GM18873 (cell line): ENCODE data around the gene TEDDM1.

Source experiments
- ATAC-seq: cut with Tn5 transposase; IDR thresholded peaks from one replicate; pipeline ENCODE4 v1.9.1; 2021; ENCODE audit warnings: mild to moderate bottlenecking, moderate library complexity, moderate number of reproducible peaks; ENCODE audit not compliant: unreplicated experiment, low FRiP score

Gene TEDDM1

DNA sequence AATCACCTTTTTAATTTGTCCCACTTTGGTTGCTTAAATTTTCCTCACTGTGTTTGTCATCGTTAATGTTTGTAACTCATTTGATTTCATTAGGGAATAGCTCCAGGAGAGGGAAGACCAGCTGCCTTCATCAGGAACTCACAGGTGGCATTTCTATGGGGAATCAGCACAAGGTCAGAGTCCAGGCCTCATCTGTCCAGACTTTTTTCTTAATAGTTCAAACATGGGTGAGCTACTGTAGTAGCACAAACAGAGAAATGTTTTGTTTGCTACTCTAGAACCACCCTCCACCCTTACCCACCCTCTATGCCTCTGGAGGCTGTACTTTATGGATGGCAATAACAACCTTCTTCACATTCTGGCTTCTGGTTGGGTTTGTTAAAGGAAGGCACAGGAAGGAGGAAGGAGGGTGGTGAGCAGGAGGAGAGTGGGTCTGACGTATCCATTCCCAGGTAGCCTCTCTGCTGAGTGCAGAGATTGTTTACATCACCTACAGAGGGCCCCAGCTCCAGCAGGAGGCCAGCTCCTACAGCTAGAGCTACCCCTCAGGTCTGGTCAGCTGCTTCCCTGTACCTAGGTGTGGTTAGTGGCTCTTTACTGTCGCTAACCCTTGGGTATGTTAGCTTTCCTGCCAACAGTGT is 8.1 kb upstream of the TEDDM1 start:
- no peak for ATAC-seq

GRCh38 chr1:182407724-182408123 is 7.3 kb upstream of the TEDDM1 start:
- ATAC-seq, result no peak

GRCh38 chr1:182406012-182406411 is 5.5 kb upstream of the TEDDM1 start:
- ATAC-seq, result no peak

GRCh38 chr1:182405578-182405977 is 5.1 kb upstream of the TEDDM1 start:
- ATAC-seq, result no peak

DNA sequence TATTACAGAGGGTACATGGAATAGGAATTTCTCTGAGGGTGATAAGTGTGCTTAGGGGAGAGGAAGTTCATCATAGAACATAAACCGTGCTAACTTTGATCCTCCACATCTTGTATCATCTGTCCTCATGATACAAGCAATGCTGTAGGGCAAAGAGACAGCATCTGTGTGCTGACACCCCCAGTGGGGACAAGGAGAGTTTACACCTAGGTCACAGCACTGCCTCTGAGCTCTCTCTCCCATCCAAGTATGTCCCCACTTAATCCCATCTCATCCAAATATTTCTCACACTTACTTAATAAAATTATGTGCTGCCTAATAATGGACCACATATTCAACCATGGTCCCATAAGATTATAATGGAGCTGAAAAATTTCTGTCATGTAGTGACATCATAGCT is 4.3 kb upstream of the TEDDM1 start:
- ATAC-seq, result no peak

- ATAC-seq, result no peak
Measured at GRCh38 chr1:182397653-182398393, 2.6 kb downstream of the TEDDM1 start.

GRCh38 chr1:182395906-182396305 is 4.6 kb downstream of the TEDDM1 start:
- ATAC-seq, result no peak

DNA sequence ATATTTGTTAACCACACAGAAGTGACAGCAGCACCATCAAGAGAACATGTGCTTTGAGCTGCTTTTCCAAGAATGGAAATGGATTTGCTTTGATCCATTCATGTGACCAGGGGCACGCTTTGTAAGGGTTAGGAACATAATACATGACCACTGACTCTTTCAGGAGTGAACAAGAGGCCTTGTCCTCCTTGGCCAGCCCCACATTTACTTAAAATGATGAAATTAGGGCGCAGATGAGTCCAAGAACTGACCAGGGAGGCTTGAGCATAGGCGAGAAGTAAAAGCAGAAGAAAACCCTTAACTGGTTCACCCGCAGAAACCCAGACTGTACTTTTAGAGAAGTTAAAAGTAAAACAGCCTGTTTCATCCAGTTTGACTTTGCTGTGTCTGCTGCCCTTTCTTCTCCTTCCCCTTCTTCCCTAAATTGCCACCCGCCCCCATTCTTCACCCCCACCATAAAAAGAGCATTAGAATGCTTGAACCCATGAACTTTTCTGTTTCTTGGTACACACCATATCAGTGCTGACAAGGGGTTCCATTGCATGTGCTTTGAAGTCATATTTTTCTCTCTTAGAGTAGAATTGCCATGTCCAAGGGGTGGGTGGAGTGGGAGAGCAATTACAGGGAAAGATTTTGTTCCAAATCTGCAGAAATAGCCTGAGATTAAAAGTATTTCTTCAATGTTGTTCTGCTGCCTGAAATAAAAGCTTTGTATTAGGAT is 6.3 kb downstream of the TEDDM1 start:
- no peak for ATAC-seq

DNA sequence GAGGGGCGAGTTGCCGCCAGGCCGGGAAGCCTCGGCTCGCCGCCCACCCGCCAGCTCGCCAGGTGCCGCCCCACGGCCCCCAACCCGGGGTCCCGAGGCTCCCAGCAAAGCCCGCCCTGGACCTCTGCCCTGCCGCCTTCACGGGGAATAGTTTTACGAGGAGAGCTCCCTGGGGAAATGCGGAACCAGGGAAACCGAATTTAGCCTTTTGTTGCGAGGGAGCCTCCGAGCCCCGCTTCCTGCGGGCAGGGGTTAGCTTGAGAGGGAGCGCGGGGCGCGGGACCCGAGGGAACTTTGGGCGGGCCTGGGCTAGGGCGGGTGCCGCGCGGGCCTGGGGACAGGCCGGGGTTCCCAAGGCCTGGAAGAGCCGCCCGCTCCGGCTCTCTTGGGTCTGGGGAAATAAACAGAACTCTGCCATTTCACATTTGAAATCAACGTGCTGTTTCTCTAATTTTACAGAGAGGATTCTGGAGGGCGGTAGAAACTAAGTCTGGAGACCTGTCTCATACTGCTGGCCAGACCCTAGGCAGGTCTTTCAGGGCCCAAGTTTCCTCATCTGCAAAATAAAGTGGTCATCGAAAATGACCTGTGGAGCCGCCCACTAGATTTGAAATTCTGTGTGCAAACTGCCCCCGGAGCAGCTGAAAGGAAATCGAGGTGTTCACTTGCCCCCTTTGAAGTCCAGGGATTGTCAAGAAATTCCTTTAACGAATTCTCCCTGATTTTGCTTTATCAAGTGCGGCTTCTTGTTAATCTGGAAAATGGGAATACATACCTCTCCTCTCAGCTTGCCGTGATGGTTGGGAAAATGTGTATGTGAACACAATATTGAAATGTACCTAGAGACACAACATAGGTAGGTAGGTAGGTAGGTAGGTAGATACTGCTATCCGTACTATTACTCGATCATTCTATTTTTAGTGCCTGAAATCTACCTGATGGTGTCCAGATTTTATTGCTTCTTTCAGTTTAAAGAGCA is 8.1 kb downstream of the TEDDM1 start:
- no peak for ATAC-seq

DNA sequence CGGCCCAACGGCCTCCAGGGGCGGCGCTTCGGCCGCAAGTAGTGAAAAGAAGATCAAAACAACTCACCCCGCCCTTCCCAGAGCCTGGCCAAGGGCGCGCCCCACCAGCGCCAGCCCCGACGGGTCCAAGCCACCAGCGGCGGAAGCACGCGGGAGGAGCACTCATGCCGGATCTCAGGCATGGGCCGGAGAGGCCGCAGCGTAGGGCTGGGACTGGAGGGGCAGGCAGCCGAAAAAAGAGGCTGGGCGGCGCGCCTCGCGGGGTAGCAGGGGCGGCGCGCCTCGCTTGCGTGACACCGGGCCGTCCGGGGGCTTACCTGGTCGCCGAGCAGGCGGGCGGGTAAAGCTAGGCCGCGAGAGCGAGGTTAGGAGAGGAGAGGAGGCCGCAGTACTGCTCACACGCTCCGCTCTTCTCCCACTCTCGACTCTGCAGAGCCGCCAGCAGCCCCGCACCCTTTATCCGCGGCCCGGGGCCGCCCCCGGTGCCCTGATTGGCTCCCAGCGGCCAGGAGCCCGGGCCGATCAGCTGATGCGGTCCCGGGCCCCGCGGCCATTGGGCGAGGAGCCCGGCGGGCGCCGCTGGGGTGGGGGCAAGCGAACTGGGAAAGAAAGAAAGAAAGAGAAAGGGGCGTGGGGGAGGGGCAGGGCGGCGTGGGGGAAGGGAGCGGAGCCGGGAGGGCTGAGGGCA is 9.0 kb downstream of the TEDDM1 start, which contains the start of gene GLUL:
Gene GLUL (minus strand): TSS at position 429 of the 688 bp plus-strand sequence. CDS start 3,053 bp downstream, outside the sequence.
- ATAC-seq, result peak; percentile 59

DNA sequence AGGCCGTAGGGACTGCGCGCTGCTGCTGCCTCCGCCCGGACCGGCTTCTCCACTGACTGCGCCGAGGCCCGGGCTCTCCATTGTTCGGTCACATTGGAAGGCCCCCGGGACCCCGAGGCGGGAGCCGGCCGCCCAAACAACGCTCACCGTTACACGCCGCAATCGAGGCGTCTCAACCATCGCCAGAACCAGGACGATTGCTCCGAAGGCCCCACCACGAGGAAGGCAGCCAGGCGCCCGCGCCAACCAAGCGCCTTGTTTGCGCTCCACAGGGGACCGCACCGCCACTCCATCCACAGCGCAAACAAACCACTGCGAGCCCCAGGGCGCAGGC is 9.5 kb downstream of the TEDDM1 start:
- ATAC-seq, result no peak

- ATAC-seq, result no peak
Measured at GRCh38 chr1:182389619-182390047, 10.8 kb downstream of the TEDDM1 start.

GRCh38 chr1:182388392-182389134 is 11.9 kb downstream of the TEDDM1 start:
- ATAC-seq, result no peak

DNA sequence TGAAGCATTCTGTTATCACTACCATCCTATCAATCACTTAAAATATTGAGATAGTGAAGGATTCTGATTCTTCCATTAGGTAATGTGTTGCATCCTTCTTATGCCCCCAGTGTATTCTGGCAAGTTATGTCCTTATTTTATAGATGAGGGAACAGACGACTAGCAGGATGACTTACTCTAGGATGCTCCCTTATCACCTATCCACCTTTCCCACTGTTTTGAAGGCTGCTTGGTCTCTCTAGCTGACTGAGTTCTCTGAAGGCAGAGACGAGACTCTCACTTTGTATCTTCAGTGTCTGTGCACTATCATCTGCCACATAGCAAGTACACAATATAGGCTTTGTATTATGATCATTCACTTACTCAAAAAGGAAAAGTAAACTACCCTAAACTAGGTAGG is 12.9 kb downstream of the TEDDM1 start:
- no peak for ATAC-seq

DNA sequence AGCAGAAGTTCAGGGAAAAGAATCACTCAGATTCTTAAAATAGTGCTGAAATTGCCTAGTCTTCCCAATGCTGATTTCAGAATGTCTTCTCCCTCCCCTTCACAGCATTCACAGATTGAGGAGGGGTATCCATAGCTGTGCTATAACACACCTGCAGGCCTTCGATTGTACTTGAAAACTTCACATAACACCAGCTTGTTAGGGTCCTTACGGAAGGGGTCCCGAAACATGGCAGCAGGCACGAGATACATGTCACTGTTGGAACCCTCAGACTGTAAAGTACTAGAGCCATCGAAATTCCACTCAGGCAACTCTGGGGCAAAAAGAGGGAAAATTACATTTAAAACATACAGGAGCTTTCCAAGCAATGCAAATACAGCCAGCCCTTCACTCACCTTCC is 13.5 kb downstream of the TEDDM1 start:
- no peak for ATAC-seq

DNA sequence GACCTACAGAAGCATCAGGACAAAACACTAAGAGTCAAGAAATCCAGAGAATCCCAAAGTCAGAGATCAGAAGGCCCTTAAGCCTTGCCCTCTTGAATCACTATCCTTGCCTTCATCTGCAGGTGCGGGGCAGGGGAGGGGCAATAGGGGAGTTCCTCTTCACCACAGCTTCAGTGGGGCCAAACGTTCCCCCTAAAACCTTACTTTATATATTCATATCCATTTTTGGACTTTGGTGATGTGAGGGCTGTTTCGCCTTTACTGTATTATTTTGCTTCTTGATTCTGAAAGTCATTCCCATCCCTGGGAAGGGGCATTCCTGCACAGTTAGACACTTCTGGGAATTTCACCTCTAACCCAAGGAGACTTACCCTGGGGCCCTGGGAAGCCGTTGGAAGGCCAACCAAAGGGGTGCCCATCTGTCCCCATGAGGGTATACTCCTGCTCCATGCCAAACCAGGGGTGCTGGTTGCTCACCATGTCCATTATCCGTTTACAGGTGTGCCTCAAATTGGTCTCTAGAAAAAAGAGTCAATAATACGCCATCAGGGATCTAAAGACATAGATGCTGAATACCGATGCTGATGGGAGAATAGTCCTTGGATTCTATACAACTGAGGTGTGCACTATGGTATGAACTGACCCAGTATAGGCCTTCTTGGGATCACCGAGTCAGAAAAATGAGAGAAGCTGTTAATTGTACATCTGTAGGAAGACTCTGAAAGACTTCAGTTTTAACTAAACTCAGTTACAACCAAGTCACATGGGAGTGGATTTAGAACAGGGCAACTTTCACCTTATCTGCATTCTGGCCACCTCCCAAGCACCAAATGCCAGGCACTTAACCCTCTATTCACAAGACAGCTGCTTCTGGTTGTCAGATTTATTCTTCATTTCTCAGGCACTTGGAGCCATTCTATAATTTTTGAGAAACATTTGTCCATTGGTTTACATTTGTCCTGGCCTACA is 14.3 kb downstream of the TEDDM1 start:
- no peak for ATAC-seq

DNA sequence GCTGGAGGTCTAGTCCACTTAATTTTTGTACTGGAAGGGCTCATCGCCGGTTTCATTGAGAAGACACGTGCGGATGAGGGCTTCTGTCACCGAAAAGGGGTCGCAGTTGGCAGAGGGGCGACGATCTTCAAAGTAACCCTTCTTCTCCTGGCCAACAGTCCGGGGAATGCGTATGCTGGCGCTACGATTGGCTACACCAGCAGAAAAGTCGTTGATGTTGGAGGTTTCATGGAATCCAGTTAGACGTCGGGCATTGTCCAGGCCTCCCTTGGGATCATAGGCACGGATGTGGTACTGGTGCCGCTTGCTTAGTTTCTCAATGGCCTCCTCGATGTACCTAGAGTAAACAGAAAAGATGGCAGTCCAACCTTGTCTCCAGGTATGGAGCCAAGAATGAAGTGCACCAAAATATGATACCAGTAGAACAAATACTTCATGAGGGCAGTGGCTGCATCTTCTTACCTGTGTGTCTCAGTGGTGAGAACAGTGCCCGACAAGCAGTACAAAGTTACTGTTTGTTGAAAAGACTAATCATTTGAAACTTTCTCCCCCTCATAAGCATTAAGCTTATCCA is 16.0 kb downstream of the TEDDM1 start:
- ATAC-seq, result no peak

- no peak for ATAC-seq
Measured at GRCh38 chr1:182383934-182384333, 16.5 kb downstream of the TEDDM1 start.
